ENCODE measurements around the gene GALNT3.

The GALNT3 gene

GRCh38 chr2:165796819-165797530 lies 2.9 kb upstream of the GALNT3 start:
- Histone ChIP-seq H3K4me1 (ENCODE audit: control insufficient read depth in 1 of 2, insufficient read depth in 2 of 2, low read length in 2 of 2) (peaks cover 6 to 13% of the 10 kb centered on the region in 2 donors), H3K27me3 (ENCODE audit: control insufficient read depth in 1 of 2, insufficient read depth in 2 of 2, low read length in 2 of 2) (no peaks in the 10 kb centered on the region), H3K4me3 (ENCODE audit: low read depth in 1 of 2, low read length in 2 of 2) (no peak overlapping the region), H3K36me3 (ENCODE audit: control insufficient read depth in 1 of 2, insufficient read depth in 2 of 2, low read length in 2 of 2) (no peaks in the 10 kb centered on the region), H3K9me3 (ENCODE audit: control insufficient read depth in 1 of 2, low read length in 2 of 2) (no peaks in the 10 kb centered on the region), H3K27ac (ENCODE audit: low read depth, low read length) (no peak overlapping the region), H3K9ac (ENCODE audit: low read depth in 1 of 2, low read length in 2 of 2) (no peak overlapping the region)

GRCh38 chr2:165796129-165796528 lies 2.1 kb upstream of the GALNT3 start:
- no peak overlapping the region for H3K4me3 ChIP-seq (ENCODE audit: low read depth in 1 of 2, low read length in 2 of 2)

GRCh38 chr2:165795011-165795410 lies 964 bp upstream of the GALNT3 start:
- peaks cover 9 to 26% of the 10 kb centered on the region in 2 donors for H3K4me1 ChIP-seq (ENCODE audit: control insufficient read depth in 1 of 2, insufficient read depth in 2 of 2, low read length in 2 of 2)
- peak overlapping the region; percentile 95 to 99 for H3K9ac ChIP-seq (ENCODE audit: low read depth in 1 of 2, low read length in 2 of 2)
- peak overlapping the region; percentile 89 to 96 for H3K4me3 ChIP-seq (ENCODE audit: low read depth in 1 of 2, low read length in 2 of 2)
- no peaks in the 10 kb centered on the region for H3K9me3 ChIP-seq (ENCODE audit: control insufficient read depth in 1 of 2, low read length in 2 of 2)
- H3K27me3 ChIP-seq (ENCODE audit: control insufficient read depth in 1 of 2, insufficient read depth in 2 of 2, low read length in 2 of 2): no peaks in the 10 kb centered on the region
- H3K36me3 ChIP-seq (ENCODE audit: control insufficient read depth in 1 of 2, insufficient read depth in 2 of 2, low read length in 2 of 2): no peaks in the 10 kb centered on the region
- H3K27ac ChIP-seq (ENCODE audit: low read depth, low read length): peak overlapping the region; percentile 97

More at GRCh38 chr2:165796129-165796528, 2.1 kb upstream of the GALNT3 start:
- Histone ChIP-seq H3K9me3 (ENCODE audit: control insufficient read depth in 1 of 2, low read length in 2 of 2) (no peaks in the 10 kb centered on the region), H3K27me3 (ENCODE audit: control insufficient read depth in 1 of 2, insufficient read depth in 2 of 2, low read length in 2 of 2) (no peaks in the 10 kb centered on the region), H3K36me3 (ENCODE audit: control insufficient read depth in 1 of 2, insufficient read depth in 2 of 2, low read length in 2 of 2) (no peaks in the 10 kb centered on the region), H3K9ac (ENCODE audit: low read depth in 1 of 2, low read length in 2 of 2) (no peak overlapping the region), H3K27ac (ENCODE audit: low read depth, low read length) (no peak overlapping the region), H3K4me1 (ENCODE audit: control insufficient read depth in 1 of 2, insufficient read depth in 2 of 2, low read length in 2 of 2) (peaks cover 6 to 20% of the 10 kb centered on the region in 2 donors)

GRCh38 chr2:165794536-165794928 lies 485 bp upstream of the GALNT3 start:
- H3K4me1 ChIP-seq (ENCODE audit: control insufficient read depth in 1 of 2, insufficient read depth in 2 of 2, low read length in 2 of 2): peaks cover 13 to 29% of the 10 kb centered on the region in 2 donors
- peak overlapping the region; percentile 95 to 99 for H3K9ac ChIP-seq (ENCODE audit: low read depth in 1 of 2, low read length in 2 of 2)
- H3K27me3 ChIP-seq (ENCODE audit: control insufficient read depth in 1 of 2, insufficient read depth in 2 of 2, low read length in 2 of 2): no peaks in the 10 kb centered on the region
- H3K4me3 ChIP-seq (ENCODE audit: low read depth in 1 of 2, low read length in 2 of 2): peak overlapping the region; percentile 89 to 96
- no peaks in the 10 kb centered on the region for H3K36me3 ChIP-seq (ENCODE audit: control insufficient read depth in 1 of 2, insufficient read depth in 2 of 2, low read length in 2 of 2)
- peak overlapping the region; percentile 97 for H3K27ac ChIP-seq (ENCODE audit: low read depth, low read length)
- H3K9me3 ChIP-seq (ENCODE audit: control insufficient read depth in 1 of 2, low read length in 2 of 2): no peaks in the 10 kb centered on the region

GRCh38 chr2:165793161-165793778 lies 777 bp downstream of the GALNT3 start:
- Histone ChIP-seq H3K27ac (ENCODE audit: low read depth, low read length) (peak overlapping the region; percentile 97), H3K4me1 (ENCODE audit: control insufficient read depth in 1 of 2, insufficient read depth in 2 of 2, low read length in 2 of 2) (peaks cover 13 to 29% of the 10 kb centered on the region in 2 donors), H3K36me3 (ENCODE audit: control insufficient read depth in 1 of 2, insufficient read depth in 2 of 2, low read length in 2 of 2) (no peaks in the 10 kb centered on the region), H3K27me3 (ENCODE audit: control insufficient read depth in 1 of 2, insufficient read depth in 2 of 2, low read length in 2 of 2) (no peaks in the 10 kb centered on the region), H3K9me3 (ENCODE audit: control insufficient read depth in 1 of 2, low read length in 2 of 2) (no peaks in the 10 kb centered on the region), H3K4me3 (ENCODE audit: low read depth in 1 of 2, low read length in 2 of 2) (peak overlapping the region; percentile 89 to 96), H3K9ac (ENCODE audit: low read depth in 1 of 2, low read length in 2 of 2) (peak overlapping the region; percentile 75 to 99)

GRCh38 chr2:165792104-165792454 lies 2.0 kb downstream of the GALNT3 start:
- H3K4me1 ChIP-seq (ENCODE audit: control insufficient read depth in 1 of 2, insufficient read depth in 2 of 2, low read length in 2 of 2): peaks cover 13 to 29% of the 10 kb centered on the region in 2 donors
- no peaks in the 10 kb centered on the region for H3K27me3 ChIP-seq (ENCODE audit: control insufficient read depth in 1 of 2, insufficient read depth in 2 of 2, low read length in 2 of 2)
- H3K27ac ChIP-seq (ENCODE audit: low read depth, low read length): no peak overlapping the region
- peak overlapping the region; percentile 28 to 96 for H3K4me3 ChIP-seq (ENCODE audit: low read depth in 1 of 2, low read length in 2 of 2)
- H3K9ac ChIP-seq (ENCODE audit: low read depth in 1 of 2, low read length in 2 of 2): peak overlapping the region in 1 of 2 donors; percentile 99
- H3K36me3 ChIP-seq (ENCODE audit: control insufficient read depth in 1 of 2, insufficient read depth in 2 of 2, low read length in 2 of 2): no peaks in the 10 kb centered on the region
- H3K9me3 ChIP-seq (ENCODE audit: control insufficient read depth in 1 of 2, low read length in 2 of 2): no peaks in the 10 kb centered on the region

- Histone ChIP-seq H3K9ac (ENCODE audit: low read depth in 1 of 2, low read length in 2 of 2) (no peak overlapping the region), H3K4me3 (ENCODE audit: low read depth in 1 of 2, low read length in 2 of 2) (peak overlapping the region; percentile 8 to 96)
Measured at GRCh38 chr2:165791421-165792103, 2.5 kb downstream of the GALNT3 start.

GRCh38 chr2:165790466-165790865 lies 3.6 kb downstream of the GALNT3 start:
- Histone ChIP-seq H3K4me3 (ENCODE audit: low read depth in 1 of 2, low read length in 2 of 2) (no peak overlapping the region), H3K27me3 (ENCODE audit: control insufficient read depth in 1 of 2, insufficient read depth in 2 of 2, low read length in 2 of 2) (no peaks in the 10 kb centered on the region), H3K9me3 (ENCODE audit: control insufficient read depth in 1 of 2, low read length in 2 of 2) (no peaks in the 10 kb centered on the region), H3K27ac (ENCODE audit: low read depth, low read length) (no peak overlapping the region), H3K4me1 (ENCODE audit: control insufficient read depth in 1 of 2, insufficient read depth in 2 of 2, low read length in 2 of 2) (peaks cover 10 to 21% of the 10 kb centered on the region in 2 donors), H3K9ac (ENCODE audit: low read depth in 1 of 2, low read length in 2 of 2) (no peak overlapping the region), H3K36me3 (ENCODE audit: control insufficient read depth in 1 of 2, insufficient read depth in 2 of 2, low read length in 2 of 2) (no peaks in the 10 kb centered on the region)

More at GRCh38 chr2:165791421-165792103, 2.5 kb downstream of the GALNT3 start:
- H3K36me3 ChIP-seq (ENCODE audit: control insufficient read depth in 1 of 2, insufficient read depth in 2 of 2, low read length in 2 of 2): no peaks in the 10 kb centered on the region
- H3K27ac ChIP-seq (ENCODE audit: low read depth, low read length): no peak overlapping the region
- peaks cover 13 to 29% of the 10 kb centered on the region in 2 donors for H3K4me1 ChIP-seq (ENCODE audit: control insufficient read depth in 1 of 2, insufficient read depth in 2 of 2, low read length in 2 of 2)
- no peaks in the 10 kb centered on the region for H3K9me3 ChIP-seq (ENCODE audit: control insufficient read depth in 1 of 2, low read length in 2 of 2)
- H3K27me3 ChIP-seq (ENCODE audit: control insufficient read depth in 1 of 2, insufficient read depth in 2 of 2, low read length in 2 of 2): no peaks in the 10 kb centered on the region

GRCh38 chr2:165787334-165787733 lies 6.7 kb downstream of the GALNT3 start:
- H3K27ac ChIP-seq (ENCODE audit: low read depth, low read length): no peak overlapping the region

GRCh38 chr2:165779706-165780105 lies 14.3 kb downstream of the GALNT3 start:
- no peak overlapping the region for H3K4me3 ChIP-seq (ENCODE audit: low read depth in 1 of 2, low read length in 2 of 2)
- peaks cover 0 to 6% of the 10 kb centered on the region in 2 donors for H3K9me3 ChIP-seq (ENCODE audit: control insufficient read depth in 1 of 2, low read length in 2 of 2)
- H3K27ac ChIP-seq (ENCODE audit: low read depth, low read length): no peak overlapping the region
- H3K4me1 ChIP-seq (ENCODE audit: control insufficient read depth in 1 of 2, insufficient read depth in 2 of 2, low read length in 2 of 2): peaks cover 6 to 22% of the 10 kb centered on the region in 2 donors
- no peaks in the 10 kb centered on the region for H3K27me3 ChIP-seq (ENCODE audit: control insufficient read depth in 1 of 2, insufficient read depth in 2 of 2, low read length in 2 of 2)
- no peaks in the 10 kb centered on the region for H3K36me3 ChIP-seq (ENCODE audit: control insufficient read depth in 1 of 2, insufficient read depth in 2 of 2, low read length in 2 of 2)
- H3K9ac ChIP-seq (ENCODE audit: low read depth in 1 of 2, low read length in 2 of 2): no peak overlapping the region

More at GRCh38 chr2:165787334-165787733, 6.7 kb downstream of the GALNT3 start:
- H3K9me3 ChIP-seq (ENCODE audit: control insufficient read depth in 1 of 2, low read length in 2 of 2): no peaks in the 10 kb centered on the region
- H3K36me3 ChIP-seq (ENCODE audit: control insufficient read depth in 1 of 2, insufficient read depth in 2 of 2, low read length in 2 of 2): no peaks in the 10 kb centered on the region
- no peak overlapping the region for H3K9ac ChIP-seq (ENCODE audit: low read depth in 1 of 2, low read length in 2 of 2)
- peaks cover 7 to 19% of the 10 kb centered on the region in 2 donors for H3K4me1 ChIP-seq (ENCODE audit: control insufficient read depth in 1 of 2, insufficient read depth in 2 of 2, low read length in 2 of 2)
- no peak overlapping the region for H3K4me3 ChIP-seq (ENCODE audit: low read depth in 1 of 2, low read length in 2 of 2)
- H3K27me3 ChIP-seq (ENCODE audit: control insufficient read depth in 1 of 2, insufficient read depth in 2 of 2, low read length in 2 of 2): no peaks in the 10 kb centered on the region
